HUES6 (cell line): ENCODE data around the gene TRIM28.

Experiments
- H3K27ac ChIP-seq: 2 replicates; pipeline ENCODE4 v1.7.0; 2013; ENCODE audit warnings: low read depth, mild to moderate bottlenecking, low read length, inconsistent platforms
- H3K27me3 ChIP-seq: 2 replicates; pipeline ENCODE4 v1.6.1; 2013; ENCODE audit warnings: low read length; ENCODE audit not compliant: control insufficient read depth, insufficient read depth
- H3K36me3 ChIP-seq: 2 replicates; pipeline ENCODE4 v1.6.1; 2013; ENCODE audit warnings: low read length; ENCODE audit not compliant: control insufficient read depth, insufficient read depth
- H3K4me1 ChIP-seq: 2 replicates; pipeline ENCODE4 v1.6.1; 2013; ENCODE audit warnings: low read length; ENCODE audit not compliant: control insufficient read depth, insufficient read depth
- H3K4me3 ChIP-seq: 2 replicates; pipeline ENCODE4 v1.5.1; 2013; ENCODE audit warnings: low read depth, low read length
- H3K9ac ChIP-seq: one replicate; pipeline ENCODE4 v1.6.1; 2013; ENCODE audit warnings: mild to moderate bottlenecking, low read length
- H3K9me3 ChIP-seq: 2 replicates; pipeline ENCODE4 v1.6.1; 2013; ENCODE audit warnings: low read depth, low read length; ENCODE audit not compliant: control insufficient read depth, insufficient read depth

TRIM28 gene

GRCh38 chr19:58513213-58513693 is 30.6 kb upstream of the TRIM28 start:
- Histone ChIP-seq H3K27ac (peak overlapping the region; percentile 46; the same call in 1 of the 2 replicates), H3K4me1 (peaks cover 25% of the 10 kb centered on the region), H3K9ac (no peak overlapping the region)

GRCh38 chr19:58513694-58514563 is 29.9 kb upstream of the TRIM28 start:
- Histone ChIP-seq H3K27me3 (no peaks in the 10 kb centered on the region), H3K4me1 (peaks cover 31% of the 10 kb centered on the region), H3K36me3 (peaks cover 16% of the 10 kb centered on the region), H3K9ac (peak overlapping the region; percentile 80), H3K4me3 (peak overlapping the region; percentile 72), H3K27ac (peak overlapping the region; percentile 46; the same call in 1 of the 2 replicates), H3K9me3 (0 out of 2 replicates have a peak, but pooled peaks cover 2% of the 10 kb centered on the region)

More at GRCh38 chr19:58513213-58513693, 30.6 kb upstream of the TRIM28 start:
- peaks cover 16% of the 10 kb centered on the region for H3K36me3 ChIP-seq
- H3K4me3 ChIP-seq, result no peak overlapping the region
- 0 out of 2 replicates have a peak, but pooled peaks cover 2% of the 10 kb centered on the region for H3K9me3 ChIP-seq
- no peaks in the 10 kb centered on the region for H3K27me3 ChIP-seq

- Histone ChIP-seq H3K27ac (no peak overlapping the region), H3K9me3 (no peaks in the 10 kb centered on the region), H3K9ac (peak overlapping the region; percentile 80), H3K36me3 (peaks cover 16% of the 10 kb centered on the region), H3K4me1 (peaks cover 31% of the 10 kb centered on the region), H3K4me3 (peak overlapping the region; percentile 72), H3K27me3 (no peaks in the 10 kb centered on the region)
Measured at GRCh38 chr19:58514564-58515022, 29.3 kb upstream of the TRIM28 start.

- H3K27ac ChIP-seq, result no peak overlapping the region
- peaks cover 31% of the 10 kb centered on the region for H3K4me1 ChIP-seq
- H3K36me3 ChIP-seq, result peaks cover 16% of the 10 kb centered on the region
- no peaks in the 10 kb centered on the region for H3K27me3 ChIP-seq
- H3K4me3 ChIP-seq, result peak overlapping the region; percentile 9; the same call in 1 of the 2 replicates
- no peaks in the 10 kb centered on the region for H3K9me3 ChIP-seq
- H3K9ac ChIP-seq, result no peak overlapping the region
Measured at GRCh38 chr19:58515259-58515658, 28.6 kb upstream of the TRIM28 start.

- H3K36me3 ChIP-seq, result peaks cover 16% of the 10 kb centered on the region
- H3K4me1 ChIP-seq, result peaks cover 32% of the 10 kb centered on the region
- H3K9me3 ChIP-seq, result no peaks in the 10 kb centered on the region
- no peak overlapping the region for H3K4me3 ChIP-seq
- H3K9ac ChIP-seq, result no peak overlapping the region
- H3K27ac ChIP-seq, result no peak overlapping the region
- H3K27me3 ChIP-seq, result no peaks in the 10 kb centered on the region
Measured at GRCh38 chr19:58516246-58516836, 27.5 kb upstream of the TRIM28 start.

- no peaks in the 10 kb centered on the region for H3K9me3 ChIP-seq
- H3K9ac ChIP-seq, result no peak overlapping the region
- H3K4me3 ChIP-seq, result no peak overlapping the region
- peaks cover 16% of the 10 kb centered on the region for H3K36me3 ChIP-seq
- H3K4me1 ChIP-seq, result peaks cover 36% of the 10 kb centered on the region
- no peak overlapping the region for H3K27ac ChIP-seq
- H3K27me3 ChIP-seq, result no peaks in the 10 kb centered on the region
Measured at GRCh38 chr19:58516964-58517833, 26.7 kb upstream of the TRIM28 start.

GRCh38 chr19:58518256-58519086 is 25.4 kb upstream of the TRIM28 start:
- H3K36me3 ChIP-seq, result peaks cover 16% of the 10 kb centered on the region
- H3K4me1 ChIP-seq, result peaks cover 39% of the 10 kb centered on the region
- H3K27me3 ChIP-seq, result no peaks in the 10 kb centered on the region
- peak overlapping the region; percentile 93 for H3K9ac ChIP-seq
- H3K4me3 ChIP-seq, result peak overlapping the region; percentile 89
- no peaks in the 10 kb centered on the region for H3K9me3 ChIP-seq
- peak overlapping the region; percentile 94; the same call in 1 of the 2 replicates for H3K27ac ChIP-seq

GRCh38 chr19:58519087-58519354 is 24.8 kb upstream of the TRIM28 start:
- Histone ChIP-seq H3K4me1 (peaks cover 36% of the 10 kb centered on the region), H3K9me3 (no peaks in the 10 kb centered on the region), H3K27me3 (no peaks in the 10 kb centered on the region), H3K27ac (peak overlapping the region; percentile 94), H3K4me3 (peak overlapping the region; percentile 89), H3K36me3 (peaks cover 16% of the 10 kb centered on the region), H3K9ac (peak overlapping the region; percentile 93)

GRCh38 chr19:58519355-58520256 is 24.3 kb upstream of the TRIM28 start, which contains the start of gene ZBTB45:
ZBTB45 (minus strand) TSS chr19:58519810; CDS start chr19:58517673, 2,137 bp downstream.
- Histone ChIP-seq H3K36me3 (peaks cover 16% of the 10 kb centered on the region), H3K4me1 (peaks cover 33% of the 10 kb centered on the region), H3K9ac (peak within 1 kb of the TSS; percentile 93), H3K4me3 (peak within 1 kb of the TSS; percentile 89), H3K27ac (peak within 1 kb of the TSS; percentile 94), H3K9me3 (no peaks in the 10 kb centered on the region), H3K27me3 (no peaks in the 10 kb centered on the region)
